Measurements from ENCODE around the gene PMEPA1.

DNA sequence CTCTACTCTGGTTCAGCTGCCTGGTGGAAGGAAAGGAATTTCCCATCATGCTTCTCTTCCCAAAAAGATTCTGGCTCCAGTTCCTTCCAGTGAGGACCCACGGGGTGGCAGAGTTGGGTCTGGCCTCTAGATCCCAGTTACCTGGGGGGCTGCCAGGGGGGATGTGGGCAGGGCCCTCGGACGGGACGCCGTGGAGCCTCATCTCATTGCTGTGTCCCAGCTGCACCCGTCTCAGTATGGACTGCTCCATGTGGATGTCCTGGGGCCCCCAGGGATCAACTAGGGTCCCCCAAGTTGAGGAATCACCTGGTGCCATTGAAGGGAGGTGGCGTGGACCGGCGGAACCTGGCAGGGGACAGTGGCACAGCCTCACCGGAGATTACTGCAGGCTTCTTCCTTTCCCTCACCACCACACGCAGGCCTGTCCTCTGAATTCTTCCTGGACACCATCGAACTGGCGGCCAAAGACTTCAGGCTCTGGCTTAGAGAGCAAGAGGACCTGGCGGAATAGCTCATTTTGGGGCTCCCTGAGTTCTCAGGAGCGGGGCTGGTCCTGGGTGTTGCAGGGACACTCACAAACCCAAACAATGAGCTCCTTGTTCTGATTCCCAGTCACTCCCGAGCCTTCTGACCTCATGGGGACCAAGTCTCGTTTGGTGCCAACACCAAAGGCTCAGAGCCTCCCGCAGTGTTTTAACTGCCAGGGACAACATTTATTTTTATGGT is 98.1 kb downstream of the PMEPA1 start:
- TF ChIP-seq, protein P1, sequence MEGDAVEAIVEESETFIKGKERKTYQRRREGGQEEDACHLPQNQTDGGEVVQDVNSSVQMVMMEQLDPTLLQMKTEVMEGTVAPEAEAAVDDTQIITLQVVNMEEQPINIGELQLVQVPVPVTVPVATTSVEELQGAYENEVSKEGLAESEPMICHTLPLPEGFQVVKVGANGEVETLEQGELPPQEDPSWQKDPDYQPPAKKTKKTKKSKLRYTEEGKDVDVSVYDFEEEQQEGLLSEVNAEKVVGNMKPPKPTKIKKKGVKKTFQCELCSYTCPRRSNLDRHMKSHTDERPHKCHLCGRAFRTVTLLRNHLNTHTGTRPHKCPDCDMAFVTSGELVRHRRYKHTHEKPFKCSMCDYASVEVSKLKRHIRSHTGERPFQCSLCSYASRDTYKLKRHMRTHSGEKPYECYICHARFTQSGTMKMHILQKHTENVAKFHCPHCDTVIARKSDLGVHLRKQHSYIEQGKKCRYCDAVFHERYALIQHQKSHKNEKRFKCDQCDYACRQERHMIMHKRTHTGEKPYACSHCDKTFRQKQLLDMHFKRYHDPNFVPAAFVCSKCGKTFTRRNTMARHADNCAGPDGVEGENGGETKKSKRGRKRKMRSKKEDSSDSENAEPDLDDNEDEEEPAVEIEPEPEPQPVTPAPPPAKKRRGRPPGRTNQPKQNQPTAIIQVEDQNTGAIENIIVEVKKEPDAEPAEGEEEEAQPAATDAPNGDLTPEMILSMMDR (IDR thresholded peaks at IDR 0.05 in 8 of 11, conservative IDR thresholded peaks at IDR 0.05 in 3 of 11) = no peak
- no peak for TF ChIP-seq POLR2AphosphoS5 (IDR thresholded peaks at IDR 0.05)
